CD4-positive, alpha-beta memory T cell (primary cell): ENCODE results near the gene CIRBP. TPM values are rescaled to one million over a fixed set of nuclear protein-coding genes. Genes with fewer than 3 reads are reported as not detected.

ENCODE experiments used
- CTCF ChIA-PET: fragments of 350-600 bp; sonication (Branson Sonifier 250); formaldehyde crosslinking; loops from one replicate; lab custom pipeline; 2021; ENCODE audit warnings: inconsistent platforms; ENCODE audit not compliant: partially characterized antibody; lab: Charles Lee
- POLR2A ChIA-PET: fragments of 350-600 bp; sonication (Branson Sonifier 250); formaldehyde crosslinking; loops from one replicate; lab custom pipeline; 2021; ENCODE audit not compliant: partially characterized antibody; lab: Charles Lee
- DNase-seq, 5 donors: peaks; one replicate each; pipeline versions ENCODE4 v3.0.0 to v3.0.0-alpha.2; 2020 to 2022; ENCODE audit warnings: mixed read lengths in 1 of 5
- H3K27ac ChIP-seq: one replicate; pipeline ENCODE4 v1.7.0; 2013; ENCODE audit warnings: low read depth, low read length
- H3K27me3 ChIP-seq: 2 replicates; pipeline ENCODE4 v1.7.0; 2013; ENCODE audit warnings: mild to moderate bottlenecking, low read length, moderate library complexity; ENCODE audit not compliant: insufficient read depth
- H3K36me3 ChIP-seq: 2 replicates; pipeline ENCODE4 v1.7.0; 2013; ENCODE audit warnings: mild to moderate bottlenecking, low read length, moderate library complexity; ENCODE audit not compliant: insufficient read depth
- H3K4me1 ChIP-seq: 2 replicates; pipeline ENCODE4 v1.7.0; 2013; ENCODE audit warnings: mild to moderate bottlenecking, low read length, moderate library complexity; ENCODE audit not compliant: insufficient read depth
- H3K4me3 ChIP-seq, 2 donors: one replicate each; pipeline ENCODE4 v1.7.0; 2013; ENCODE audit warnings: low read length in 2 of 2, mild to moderate bottlenecking in 1 of 2
- H3K9me3 ChIP-seq, 2 donors: one replicate each; pipeline ENCODE4 v1.7.0; 2013; ENCODE audit warnings: low read length in 2 of 2, control low read depth in 1 of 2; ENCODE audit not compliant: control insufficient read depth in 1 of 2
- H3K27ac Mint-ChIP-seq, 7 donors: one replicate each; pipeline ENCODE4 v1.8.0; 2020 to 2021; ENCODE audit warnings: mixed read lengths in 7 of 7, mild to moderate bottlenecking in 6 of 7, inconsistent platforms in 3 of 7, moderate library complexity in 3 of 7
- H3K27me3 Mint-ChIP-seq, 2 donors: one replicate each; pipeline ENCODE4 v1.8.0; 2020 to 2021; ENCODE audit warnings: mixed read lengths in 2 of 2
- H3K36me3 Mint-ChIP-seq, 2 donors: one replicate each; pipeline ENCODE4 v1.8.0; 2020 to 2021; ENCODE audit warnings: mixed read lengths in 2 of 2, inconsistent platforms in 1 of 2, mild to moderate bottlenecking in 1 of 2
- H3K4me1 Mint-ChIP-seq, 4 donors: one replicate each; pipeline ENCODE4 v1.8.0; 2020 to 2021; ENCODE audit warnings: mixed read lengths in 4 of 4, mild to moderate bottlenecking in 1 of 4
- H3K4me3 Mint-ChIP-seq, 8 donors: one replicate each; pipeline ENCODE4 v1.8.0; 2020 to 2021; ENCODE audit warnings: mixed read lengths in 8 of 8, mild to moderate bottlenecking in 7 of 8, moderate library complexity in 6 of 8, inconsistent platforms in 3 of 8
- H3K9me3 Mint-ChIP-seq, 8 donors: one replicate each; pipeline ENCODE4 v1.8.0; 2020 to 2021; ENCODE audit warnings: mixed read lengths in 8 of 8, mild to moderate bottlenecking in 5 of 8, inconsistent platforms in 3 of 8, moderate library complexity in 1 of 8
- intact Hi-C: fragments of 100-400 bp; cut with micrococcal nuclease; formaldehyde crosslinking; loops from one replicate; pipeline ENCODE4 v1.15.1; 2023
- polyA plus RNA-seq, 2 donors: library from polyadenylated mRNA; unstranded; fragments of 300-500 nt; fragmentation: Illumina TruSeq; gene quantifications; one replicate each; pipeline ENCODE4 v1.2.3, GENCODE V29; 2021
- total RNA-seq, 2 experiments: library from RNA; stranded (reverse); gene quantifications; one replicate each; pipeline ENCODE4 v1.2.3, GENCODE V29; 2021

The CIRBP gene
- total and polyA plus RNA-seq, 4 experiments from 2014 or later: 160 to 638 (median 416) TPM

DNA sequence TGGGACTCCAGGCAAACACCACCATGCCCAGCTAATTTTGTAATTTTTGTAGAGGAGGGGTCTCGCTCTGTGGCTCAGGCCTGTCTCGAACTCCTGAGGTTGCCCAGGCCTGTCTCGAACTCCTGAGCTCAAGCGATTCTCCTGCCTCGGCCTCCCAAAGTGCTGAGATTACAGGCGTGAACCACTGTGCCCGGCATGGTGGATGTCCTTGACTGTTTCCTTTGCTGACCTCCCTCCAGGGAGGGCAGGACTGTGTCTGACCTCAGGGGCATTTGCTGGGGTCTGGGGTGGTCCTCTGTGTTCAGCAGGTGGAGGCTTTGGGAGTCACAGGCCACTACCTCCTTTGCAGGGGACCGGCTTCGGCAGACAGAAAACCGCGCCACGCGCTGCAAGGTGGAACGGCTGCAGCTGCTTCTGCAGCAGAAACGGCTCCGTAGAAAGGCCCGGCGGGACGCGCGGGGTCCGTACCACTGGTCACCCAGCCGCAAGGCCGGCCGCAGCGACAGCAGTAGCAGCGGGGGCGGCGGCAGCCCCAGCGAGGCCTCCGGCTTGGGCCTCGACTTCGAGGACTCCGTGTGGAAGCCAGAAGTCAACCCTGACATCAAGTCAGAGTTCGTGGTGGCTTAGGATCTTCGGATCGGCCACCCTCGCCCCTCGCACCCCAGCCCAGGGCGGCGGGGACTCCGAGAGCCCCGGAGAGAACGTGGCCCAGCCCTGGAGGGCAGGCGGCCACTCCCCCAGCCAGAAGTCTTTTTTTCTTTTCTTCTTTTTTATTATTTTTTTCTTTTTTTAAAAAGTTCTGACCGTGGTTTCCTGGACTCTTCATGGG, 12.3 kb upstream of the CIRBP start:
- peak overlapping the region in 6 of 8 donors; percentile 21 to 93 (median 46) for H3K4me3 Mint-ChIP-seq
- intact Hi-C loops: no loop called here
- peak overlapping the region in 6 of 7 donors; percentile 46 to 99 (median 92) for H3K27ac Mint-ChIP-seq
- Histone ChIP-seq H3K9me3 (no peaks in the 10 kb centered on the region), H3K27ac (no peak overlapping the region), H3K4me1 (peaks cover 80% of the 10 kb centered on the region), H3K4me3 (no peak overlapping the region), H3K36me3 (peaks cover 29% of the 10 kb centered on the region), H3K27me3 (no peaks in the 10 kb centered on the region)
- peaks cover 17 to 34% of the 10 kb centered on the region in 2 donors for H3K36me3 Mint-ChIP-seq
- CTCF ChIA-PET: interaction anchor here (2.5 to 3.2 kb wide), 2 partner anchors 9 to 12 kb away, joined by 8 to 11 read pairs; no protein-coding TSS in a partner anchor
- peaks cover 0 to 5% (median 0%) of the 10 kb centered on the region in 8 donors for H3K9me3 Mint-ChIP-seq
- POLR2A ChIA-PET: interaction anchor here (0.7 to 10.8 kb wide), 4 partner anchors 10 to 169 kb away, joined by 3 to 397 read pairs (median 40); partner anchors contain the start of genes CIRBP and FAM174C
- DNase-seq: no peak
- peaks cover 28 to 66% (median 45%) of the 10 kb centered on the region in 4 donors for H3K4me1 Mint-ChIP-seq
- peaks cover 0 to 2% of the 10 kb centered on the region in 2 donors for H3K27me3 Mint-ChIP-seq

DNA sequence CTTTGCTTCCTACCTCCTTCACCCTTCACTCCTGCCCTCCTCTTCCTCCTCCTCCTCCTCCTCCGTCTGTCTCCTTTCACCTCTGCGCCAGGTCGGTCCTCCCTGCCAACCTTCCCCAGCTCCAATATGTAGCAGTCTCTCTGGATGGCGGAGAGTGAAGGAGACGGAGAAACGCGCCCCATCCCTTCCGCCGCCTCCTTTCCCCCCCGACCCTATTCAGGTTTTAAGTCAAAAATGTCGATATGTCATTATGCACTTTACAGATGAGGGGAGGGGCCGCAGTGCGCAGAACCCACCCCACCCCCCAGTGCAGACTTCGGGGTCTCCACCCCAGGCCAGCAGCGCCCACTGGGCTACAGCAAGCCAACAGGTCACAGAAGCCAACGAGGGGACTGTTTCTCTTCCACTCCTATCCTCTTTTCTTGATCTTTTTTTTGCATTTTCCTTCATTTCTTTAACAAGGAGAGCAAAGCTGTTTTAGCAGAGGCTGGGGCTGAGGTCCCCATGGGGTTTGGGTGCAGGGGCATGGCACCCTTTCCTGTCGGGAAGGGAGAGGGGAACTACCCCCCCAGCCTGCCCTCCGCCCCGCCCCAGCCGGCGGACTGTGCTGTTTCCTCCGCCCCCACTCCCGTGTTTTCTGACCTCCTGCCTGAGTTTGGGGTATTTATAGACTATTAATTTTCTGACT, 11.5 kb upstream of the CIRBP start:
- peaks cover 29 to 65% (median 49%) of the 10 kb centered on the region in 4 donors for H3K4me1 Mint-ChIP-seq
- intact Hi-C loops: no loop called here
- peaks cover 17 to 32% of the 10 kb centered on the region in 2 donors for H3K36me3 Mint-ChIP-seq
- DNase-seq: no peak
- peaks cover 0 to 5% (median 0%) of the 10 kb centered on the region in 8 donors for H3K9me3 Mint-ChIP-seq
- POLR2A ChIA-PET: interaction anchor here (7.0 to 10.8 kb wide), 2 partner anchors 9 to 16 kb away, joined by 74 to 397 read pairs; partner anchors contain the start of genes CIRBP and FAM174C
- peaks cover 0 to 3% of the 10 kb centered on the region in 2 donors for H3K27me3 Mint-ChIP-seq
- Histone ChIP-seq H3K4me1 (peaks cover 88% of the 10 kb centered on the region), H3K4me3 (no peak overlapping the region), H3K36me3 (peaks cover 29% of the 10 kb centered on the region), H3K9me3 (no peaks in the 10 kb centered on the region), H3K27ac (peak overlapping the region; percentile 87), H3K27me3 (no peaks in the 10 kb centered on the region)
- peak overlapping the region; percentile 77 to 99 (median 98) for H3K27ac Mint-ChIP-seq
- peak overlapping the region in 7 of 8 donors; percentile 21 to 93 (median 88) for H3K4me3 Mint-ChIP-seq
- CTCF ChIA-PET: interaction anchor here (2.5 to 3.2 kb wide), 2 partner anchors 9 to 13 kb away, joined by 8 to 11 read pairs; no protein-coding TSS in a partner anchor

DNA sequence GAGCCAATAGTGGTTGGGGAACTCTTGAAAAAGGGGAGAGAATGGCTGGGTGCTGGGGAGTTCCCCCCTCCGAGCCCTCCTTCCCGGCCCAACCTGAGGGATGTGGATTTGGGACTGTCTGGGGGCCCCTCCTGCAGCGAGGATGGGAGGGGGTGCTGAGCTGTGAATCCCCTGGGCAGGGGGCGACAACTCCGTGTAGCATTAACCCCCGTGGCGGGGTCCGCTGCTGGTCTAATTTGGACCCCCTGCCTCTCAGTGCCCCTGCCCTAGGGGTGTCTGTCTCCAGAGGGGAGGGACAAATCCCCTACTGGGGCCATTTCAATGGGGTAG, 11.0 kb upstream of the CIRBP start:
- CTCF ChIA-PET: no interaction called here
- peaks cover 0 to 3% of the 10 kb centered on the region in 2 donors for H3K27me3 Mint-ChIP-seq
- H3K36me3 Mint-ChIP-seq: peaks cover 17 to 32% of the 10 kb centered on the region in 2 donors
- H3K4me1 Mint-ChIP-seq: peaks cover 29 to 67% (median 49%) of the 10 kb centered on the region in 4 donors
- H3K27ac ChIP-seq: peak overlapping the region; percentile 87
- H3K27me3 ChIP-seq: no peaks in the 10 kb centered on the region
- peaks cover 0 to 5% (median 0%) of the 10 kb centered on the region in 8 donors for H3K9me3 Mint-ChIP-seq
- no peaks in the 10 kb centered on the region for H3K9me3 ChIP-seq
- H3K4me3 ChIP-seq: peak overlapping the region in 1 of 2 donors; percentile 41
- DNase-seq: no peak
- H3K27ac Mint-ChIP-seq: peak overlapping the region; percentile 95 to 99 (median 99)
- H3K4me1 ChIP-seq: peaks cover 92% of the 10 kb centered on the region
- H3K36me3 ChIP-seq: peaks cover 29% of the 10 kb centered on the region
- intact Hi-C loops: no loop called here
- H3K4me3 Mint-ChIP-seq: peak overlapping the region; percentile 15 to 93 (median 88)
- POLR2A ChIA-PET: interaction anchor here (1.9 to 12.0 kb wide), 4 partner anchors 8 to 16 kb away, joined by 6 to 650 read pairs (median 236); partner anchors contain the start of genes ATP5F1D, CBARP, CIRBP and FAM174C

GRCh38 chr19:1258707-1259205, 10.4 kb upstream of the CIRBP start:
- Histone ChIP-seq H3K36me3 (peaks cover 29% of the 10 kb centered on the region), H3K27me3 (no peaks in the 10 kb centered on the region), H3K9me3 (no peaks in the 10 kb centered on the region), H3K4me3 (peak overlapping the region; percentile 4 to 78), H3K27ac (peak overlapping the region; percentile 87), H3K4me1 (peaks cover 88% of the 10 kb centered on the region)
- Mint-ChIP-seq H3K27me3 (peaks cover 0 to 3% of the 10 kb centered on the region in 2 donors), H3K36me3 (peaks cover 17 to 27% of the 10 kb centered on the region in 2 donors), H3K27ac (peak overlapping the region; percentile 95 to 99 (median 99)), H3K4me1 (peaks cover 29 to 62% (median 45%) of the 10 kb centered on the region in 4 donors), H3K4me3 (peak overlapping the region; percentile 87 to 93 (median 89)), H3K9me3 (peaks cover 0 to 5% (median 0%) of the 10 kb centered on the region in 8 donors)
- no peak for DNase-seq
- ChIA-PET POLR2A (interaction anchor here (1.0 to 12.0 kb wide), 7 partner anchors 8 to 184 kb away, joined by 3 to 650 read pairs (median 9); partner anchors contain the start of genes ATP5F1D, CBARP, CIRBP and FAM174C), CTCF (no interaction called here)
- intact Hi-C loops: loop anchor here (1.0 kb wide), 2 partner anchors 9 to 11 kb away; partner anchors contain the start of gene CIRBP

GRCh38 chr19:1259206-1259875, 9.8 kb upstream of the CIRBP start:
- H3K27ac Mint-ChIP-seq: peak overlapping the region; percentile 95 to 99 (median 99)
- intact Hi-C loops: loop anchor here (1.0 kb wide), 2 partner anchors 10 kb away; partner anchors contain the start of gene CIRBP
- peak; percentile 75 to 86 (median 80) for DNase-seq
- Histone ChIP-seq H3K36me3 (peaks cover 25% of the 10 kb centered on the region), H3K27me3 (no peaks in the 10 kb centered on the region), H3K9me3 (no peaks in the 10 kb centered on the region), H3K4me3 (peak overlapping the region; percentile 4 to 78), H3K27ac (peak overlapping the region; percentile 87), H3K4me1 (peaks cover 82% of the 10 kb centered on the region)
- POLR2A ChIA-PET: interaction anchor here (1.0 to 12.0 kb wide), 9 partner anchors 8 to 231 kb away, joined by 3 to 650 read pairs (median 6); partner anchors contain the start of genes ATP5F1D, CBARP, CIRBP and FAM174C
- H3K36me3 Mint-ChIP-seq: peaks cover 17 to 27% of the 10 kb centered on the region in 2 donors
- H3K9me3 Mint-ChIP-seq: peaks cover 0 to 5% (median 0%) of the 10 kb centered on the region in 8 donors
- H3K4me1 Mint-ChIP-seq: peaks cover 29 to 60% (median 45%) of the 10 kb centered on the region in 4 donors
- peaks cover 0 to 3% of the 10 kb centered on the region in 2 donors for H3K27me3 Mint-ChIP-seq
- CTCF ChIA-PET: interaction anchor here (10.8 kb wide), 1 partner anchor 14 kb away, joined by 364 read pairs; no protein-coding TSS in a partner anchor
- peak overlapping the region; percentile 87 to 93 (median 89) for H3K4me3 Mint-ChIP-seq
